NCI-H1694 treated with DMSO at 0.1 percent for 48 hours (cell line): ENCODE results near the gene NOL9.
"Not testable (repeated sequence)": the region's sequence is repeated elsewhere in the genome, so short reads cannot be mapped to it uniquely, and the experiment has no call there.

Experiments used
- DNase-seq: peaks from one replicate; lab custom pipeline; 2025; lab: John Stamatoyannopoulos, UW

The NOL9 gene

DNA sequence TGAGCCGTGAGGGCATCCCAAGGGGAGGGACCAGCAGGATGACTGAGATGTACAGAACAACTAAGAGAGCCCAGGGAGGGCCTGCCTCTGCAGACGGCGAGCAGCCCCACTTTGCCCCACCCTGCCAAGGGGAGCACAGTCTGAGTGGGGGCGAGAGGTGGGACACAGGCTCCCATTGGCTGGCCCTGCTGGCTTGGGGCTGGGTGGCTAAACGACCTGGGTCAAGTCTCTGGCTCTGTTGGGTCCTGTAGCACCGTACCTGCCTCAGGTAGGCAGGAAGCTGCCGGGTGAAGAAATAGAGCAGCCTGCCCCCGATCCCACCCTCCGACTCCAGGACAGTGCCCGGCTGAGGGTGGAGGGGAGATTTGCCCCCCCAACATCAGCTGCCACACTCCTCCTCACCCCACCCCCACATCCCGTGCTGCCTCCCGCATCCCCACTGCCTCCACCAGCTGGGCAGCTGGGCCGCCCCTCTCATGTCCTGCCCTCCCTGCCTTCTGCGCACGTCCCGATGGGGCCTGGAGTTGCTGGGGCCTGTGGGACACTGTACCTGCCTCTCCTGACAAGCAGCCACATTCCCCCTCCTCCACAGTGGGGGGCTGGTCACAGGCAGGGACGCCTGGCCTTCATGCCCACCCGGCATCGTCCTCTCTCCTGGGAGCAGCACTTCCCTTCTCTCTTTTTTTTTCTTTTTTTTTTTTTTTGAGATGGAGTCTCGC, 50.3 kb downstream of the NOL9 start:
- DNase-seq, result no peak

DNA sequence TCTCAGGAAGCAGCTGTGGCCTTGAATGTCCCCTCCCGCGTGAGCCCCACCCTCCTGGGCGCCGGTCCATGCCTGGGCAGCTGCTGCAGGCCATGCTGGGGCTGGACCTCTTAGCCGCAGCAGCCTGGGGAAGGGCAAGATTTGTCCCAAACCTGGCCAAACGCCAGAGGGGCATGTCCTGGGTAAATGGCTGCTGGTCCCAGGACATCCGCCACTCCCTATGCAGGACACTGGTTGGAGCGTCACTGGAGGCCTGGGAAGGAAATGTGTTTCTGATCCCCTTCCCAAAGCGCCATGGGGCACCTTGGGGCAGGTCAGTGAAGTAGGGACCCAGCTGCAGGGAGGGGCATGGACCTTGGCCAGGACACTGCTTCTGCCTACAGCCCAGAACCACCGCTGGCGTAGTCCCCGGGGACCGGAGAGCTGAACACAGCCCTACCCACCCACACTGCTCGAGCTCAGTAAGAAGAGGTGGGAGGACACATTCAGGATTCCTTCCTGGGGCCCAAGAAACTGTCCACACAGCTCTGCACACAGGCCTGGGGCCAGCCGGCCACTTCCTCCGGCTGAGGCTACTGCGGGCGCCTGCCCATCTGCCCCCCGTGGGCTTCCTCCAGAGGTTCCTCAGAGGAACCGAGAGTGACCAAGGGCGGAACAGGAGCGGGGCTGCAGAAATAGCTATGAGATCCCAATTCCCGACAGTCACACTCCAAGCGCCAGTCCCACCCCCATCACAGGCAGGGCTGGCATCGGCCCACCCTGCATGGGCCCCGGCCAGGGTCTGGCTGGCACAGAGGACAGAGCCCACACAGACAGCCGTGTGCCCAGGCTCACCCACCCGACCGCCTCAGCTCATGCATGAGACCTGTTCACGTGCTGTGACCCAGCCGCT, 52.1 kb downstream of the NOL9 start:
- no peak for DNase-seq

DNA sequence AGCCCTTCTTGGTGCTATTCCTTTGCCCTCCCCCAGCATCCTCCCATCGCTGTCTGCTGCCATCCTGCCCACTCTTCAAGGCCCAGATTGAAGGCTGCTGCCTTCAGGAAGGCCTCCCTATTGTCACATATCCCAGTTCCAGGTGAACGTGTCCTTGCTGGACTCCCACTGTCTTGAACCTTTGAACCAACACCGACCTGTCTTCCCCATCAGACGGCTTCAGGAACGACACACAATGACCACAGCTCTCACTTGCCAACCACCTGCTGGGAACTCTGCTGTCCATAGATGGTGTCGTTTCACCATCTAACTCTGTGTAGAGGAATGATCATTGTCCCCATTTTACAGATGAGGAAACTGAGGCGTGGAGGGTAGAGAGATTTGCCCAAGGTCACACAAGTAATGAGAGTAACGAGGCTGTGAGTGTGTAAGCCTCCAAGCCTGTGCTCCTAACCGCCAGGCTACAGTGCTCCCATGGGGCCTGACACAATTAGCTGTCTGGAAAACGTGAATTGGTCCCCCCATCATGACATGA, 53.0 kb downstream of the NOL9 start:
- DNase-seq, result no peak

DNA sequence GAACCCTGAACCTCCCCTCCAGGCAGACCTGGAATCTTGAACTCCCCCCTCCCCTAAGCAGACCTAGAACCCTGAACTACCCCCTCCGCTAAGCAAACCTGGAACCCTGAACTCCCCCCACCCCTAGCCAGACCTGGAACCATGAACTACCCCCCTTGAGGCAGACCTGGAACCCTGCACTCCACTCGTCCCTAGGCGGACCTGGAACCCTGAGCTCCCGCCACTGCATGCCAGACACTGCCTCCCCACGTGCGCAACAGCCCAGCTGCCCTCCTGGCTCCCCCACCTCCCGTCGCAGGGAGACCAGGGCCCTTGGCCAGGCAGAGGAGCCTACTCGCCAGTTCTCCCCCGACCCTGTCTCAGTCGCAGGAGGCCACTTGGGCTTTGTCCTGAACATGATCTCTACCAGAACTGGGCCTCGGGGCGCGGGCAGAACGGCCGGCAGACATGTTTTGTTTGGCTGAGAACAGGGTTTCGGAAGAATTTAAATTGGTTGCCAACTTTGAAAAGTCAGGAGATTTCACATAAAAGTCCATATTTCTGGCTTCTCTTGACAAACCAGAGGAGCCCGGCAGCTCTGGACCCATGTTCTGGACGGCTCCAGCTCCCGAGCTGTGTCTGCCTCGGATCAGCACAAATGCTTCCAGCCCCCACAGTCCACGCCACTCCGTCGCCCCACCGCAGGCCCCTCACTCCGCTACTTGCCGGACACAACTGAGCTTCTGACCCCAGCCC, 53.6 kb downstream of the NOL9 start:
- DNase-seq, result no peak

DNA sequence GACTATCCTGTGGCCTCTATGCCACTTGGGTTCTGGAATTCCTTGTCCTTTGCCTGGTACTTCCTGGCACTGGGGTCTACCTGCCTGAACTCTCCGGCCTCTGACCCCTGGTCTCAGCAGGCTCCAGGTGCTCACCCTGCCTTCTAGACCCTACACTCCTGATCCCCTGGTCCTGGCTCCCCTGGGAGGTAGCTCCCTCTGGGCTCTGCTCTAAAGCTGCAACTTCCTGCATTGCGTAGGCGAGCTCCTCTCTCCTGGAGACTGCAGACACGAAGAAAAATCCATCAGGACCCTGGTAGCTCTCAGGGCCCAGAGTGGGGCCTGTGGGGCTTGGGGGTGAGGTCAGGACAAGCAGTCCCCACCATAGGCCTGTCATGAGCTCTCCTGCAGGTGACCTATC, 55.0 kb downstream of the NOL9 start:
- no peak for DNase-seq

DNA sequence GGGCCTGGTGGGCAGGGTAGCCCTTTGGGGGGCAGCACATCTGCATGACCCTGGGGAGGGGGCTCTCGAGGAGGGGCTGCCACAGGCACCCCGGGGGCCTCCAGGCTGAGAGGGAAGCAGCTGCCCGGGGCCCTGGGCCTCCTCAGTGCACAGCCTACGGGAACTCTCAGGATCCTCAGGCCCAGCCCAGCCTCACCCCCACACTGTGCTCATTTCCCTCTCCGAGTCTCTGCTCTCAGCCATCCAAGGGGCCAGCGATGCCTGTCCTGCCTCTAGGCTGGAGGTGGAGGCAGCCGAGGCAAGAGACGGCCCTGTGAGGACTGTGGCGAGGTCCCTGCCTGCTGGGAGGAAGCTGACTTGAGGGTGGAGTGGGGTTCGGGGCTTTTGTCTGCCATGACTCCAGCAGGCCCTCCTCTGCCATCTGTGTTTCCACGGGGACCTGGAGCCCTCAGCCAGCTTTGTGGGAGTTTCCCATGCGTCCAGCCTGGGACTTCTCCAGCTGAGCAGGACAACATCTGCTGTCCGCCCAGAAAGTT, 55.7 kb downstream of the NOL9 start:
- DNase-seq, result no peak

DNA sequence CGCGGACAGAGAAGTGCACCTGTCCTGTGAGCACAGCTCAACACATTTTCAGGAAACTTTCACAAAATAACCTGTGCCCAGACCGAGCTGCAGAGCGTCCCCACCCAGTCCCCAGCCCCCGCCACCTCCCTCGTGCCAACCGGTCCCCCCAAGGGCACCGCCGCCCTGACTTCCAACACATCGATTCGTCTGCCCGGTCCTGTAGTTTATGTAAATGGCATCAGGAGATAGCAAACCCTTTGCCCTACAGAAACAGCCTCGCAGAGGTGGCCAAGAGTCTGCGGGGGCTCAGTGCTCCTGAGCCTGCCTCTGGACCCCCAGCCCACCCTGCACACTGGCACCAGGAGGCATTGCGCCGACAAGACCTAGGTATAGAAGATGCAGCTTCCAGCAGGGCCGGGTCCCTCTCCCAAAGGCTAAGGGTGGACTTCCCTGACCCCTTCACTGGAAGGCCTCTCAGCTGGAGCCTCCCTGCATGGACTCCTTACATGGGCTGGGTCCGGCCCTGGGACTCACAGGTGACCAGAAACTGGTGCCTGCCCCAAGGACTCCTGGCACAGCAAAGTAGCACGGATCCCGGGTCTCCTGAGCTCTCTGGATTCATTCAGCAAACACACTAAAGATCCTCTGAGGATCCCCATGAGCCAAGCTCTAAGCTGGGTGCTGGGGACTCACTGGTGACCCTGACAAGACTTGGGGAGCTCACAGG, 56.3 kb downstream of the NOL9 start:
- no peak for DNase-seq

DNA sequence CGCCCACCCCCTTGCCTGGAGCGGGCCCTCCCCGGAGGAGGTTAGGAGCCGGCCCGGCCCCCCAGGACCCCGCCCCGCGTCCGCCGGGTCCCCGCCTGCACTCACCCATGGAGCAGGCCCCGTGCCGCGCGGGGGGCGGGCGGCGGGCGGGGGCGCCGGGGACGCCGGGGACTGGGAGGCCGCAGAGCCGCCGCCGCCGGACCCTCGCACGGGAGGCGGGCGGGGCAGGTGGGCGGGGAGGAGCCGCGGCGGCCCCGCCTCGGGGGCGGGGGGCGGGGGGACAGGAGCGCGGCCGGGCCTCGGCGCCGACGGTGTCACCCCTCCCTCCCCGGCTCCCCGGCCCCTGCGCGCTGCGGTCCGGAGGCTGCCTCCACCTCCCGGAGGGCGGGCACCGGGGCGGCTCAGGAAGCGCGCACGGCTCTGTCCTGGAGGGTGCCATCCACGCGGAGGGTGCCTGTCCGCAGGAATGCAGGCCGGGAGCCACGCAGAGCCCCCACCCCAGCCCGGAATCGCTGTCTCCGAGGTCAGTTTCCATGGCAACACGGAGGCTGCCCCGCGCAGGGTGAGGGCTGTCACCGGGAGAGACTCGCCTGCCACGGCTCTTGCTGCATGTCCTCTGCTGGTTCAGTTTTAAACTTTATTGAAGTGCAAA, 57.0 kb downstream of the NOL9 start:
- DNase-seq, result no peak

DNA sequence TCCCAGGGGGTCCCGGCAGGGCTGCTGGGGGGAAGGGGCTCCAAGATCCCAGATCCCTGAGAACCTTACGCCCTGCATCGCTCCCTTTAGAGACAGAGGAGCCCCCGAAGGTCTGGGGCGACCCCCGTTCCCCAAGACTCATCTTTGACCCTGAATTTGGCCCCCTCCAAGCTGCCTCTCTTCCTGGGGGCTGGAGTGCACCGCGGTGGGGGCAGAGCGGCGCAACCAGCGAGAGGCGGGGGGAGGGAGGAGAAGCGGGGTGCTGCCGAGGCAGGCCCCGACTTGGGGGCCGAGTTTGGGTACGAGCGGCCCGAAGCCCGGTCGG, 57.5 kb downstream of the NOL9 start:
- DNase-seq, result no peak

DNA sequence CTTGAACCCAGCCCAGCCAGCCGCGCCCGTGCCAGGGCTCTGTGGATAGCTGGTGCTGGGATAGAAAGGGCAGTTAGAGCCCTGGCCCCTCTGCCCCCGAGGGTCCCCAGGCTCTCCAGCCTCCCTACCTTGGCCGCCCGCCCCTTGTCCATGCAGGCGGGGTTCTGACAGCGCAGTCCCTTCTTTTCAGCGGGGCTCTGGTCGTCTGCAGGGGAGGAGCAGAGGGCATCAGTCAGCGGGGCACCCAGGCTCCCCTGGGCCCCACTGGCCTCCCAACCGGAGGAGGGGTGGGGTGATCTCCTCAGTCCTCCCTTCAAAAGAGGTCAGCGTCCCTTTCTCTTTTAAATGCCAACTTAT, 58.0 kb downstream of the NOL9 start:
- no peak for DNase-seq

DNA sequence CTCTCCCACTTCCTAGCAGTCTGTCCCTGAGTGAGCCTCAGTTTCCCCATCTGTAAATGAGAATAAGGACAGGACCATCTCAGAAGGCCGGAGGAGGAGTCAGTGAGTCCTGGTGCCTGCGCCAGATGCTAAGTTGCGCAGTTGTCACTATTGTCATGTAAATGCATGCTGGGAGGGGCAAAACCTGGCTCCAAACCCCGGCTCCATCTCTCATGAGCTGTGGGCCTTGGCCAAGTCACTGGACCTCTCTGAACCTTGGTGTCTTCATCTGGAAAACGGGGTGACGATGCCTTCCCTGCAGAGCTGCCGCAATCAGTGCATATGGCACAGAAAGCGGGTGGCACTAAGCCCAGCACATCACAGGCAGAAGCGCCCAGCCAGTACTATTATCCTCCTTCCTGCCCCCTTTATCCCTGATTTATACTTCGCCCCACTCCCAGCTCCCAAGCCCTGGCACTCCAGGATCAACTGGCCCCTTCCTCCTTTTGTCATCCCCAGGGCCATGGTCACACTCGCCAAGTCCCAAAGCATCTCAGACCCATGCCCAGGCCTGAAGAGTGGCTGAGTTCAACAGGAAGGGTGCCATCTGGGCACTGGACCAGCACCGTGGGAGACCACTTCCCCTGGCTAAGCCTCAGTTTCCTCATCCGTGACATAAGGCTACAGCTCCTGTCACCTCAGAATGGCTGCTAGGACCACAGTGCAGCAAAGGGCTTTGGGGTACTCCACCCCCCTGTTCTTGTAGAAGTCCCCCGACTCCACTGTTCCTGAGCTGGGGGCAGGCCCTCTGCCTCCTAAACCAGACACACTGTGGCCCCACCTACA, 58.6 kb downstream of the NOL9 start:
- DNase-seq, result no peak

DNA sequence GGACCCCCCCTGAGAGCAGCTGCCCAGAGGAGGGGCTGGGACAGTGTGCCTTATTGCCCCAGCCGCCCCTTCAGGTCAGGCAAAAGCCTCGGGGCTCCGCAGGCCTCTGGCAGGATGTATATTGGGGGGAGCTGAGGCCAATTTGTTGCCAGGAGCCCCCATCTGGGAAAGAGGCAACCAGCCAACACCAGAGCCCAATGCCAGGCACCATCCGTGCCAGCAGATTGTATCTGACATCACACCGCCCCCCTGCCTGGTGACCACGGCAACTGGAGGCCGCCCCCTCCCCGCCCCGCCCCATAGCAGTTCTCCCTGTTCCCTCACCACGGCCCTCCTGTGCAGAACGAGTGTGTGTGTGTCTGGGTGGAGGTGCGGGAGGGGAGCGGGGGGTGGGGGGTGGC, 59.3 kb downstream of the NOL9 start:
- peak; percentile 52 for DNase-seq

DNA sequence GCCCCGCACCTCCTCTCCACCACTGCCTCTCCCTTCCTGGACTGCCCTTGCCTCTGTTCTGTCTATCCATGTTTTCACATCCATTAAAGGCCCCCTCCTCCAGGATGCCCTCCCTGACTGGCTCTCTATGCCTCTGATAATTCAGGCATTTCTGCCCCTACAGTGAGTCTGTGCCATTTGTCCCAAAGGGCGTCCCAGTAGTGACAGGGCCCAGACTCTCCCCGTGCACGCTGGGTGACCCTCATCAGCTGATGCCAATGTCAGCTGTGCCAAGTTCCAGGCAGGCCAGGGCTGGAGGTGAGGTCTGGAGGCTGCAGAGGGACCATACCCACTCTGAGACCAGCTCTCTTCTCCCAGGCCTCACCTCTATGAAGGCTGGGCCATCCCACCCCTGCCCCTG, 59.7 kb downstream of the NOL9 start:
- DNase-seq, result no peak

DNA sequence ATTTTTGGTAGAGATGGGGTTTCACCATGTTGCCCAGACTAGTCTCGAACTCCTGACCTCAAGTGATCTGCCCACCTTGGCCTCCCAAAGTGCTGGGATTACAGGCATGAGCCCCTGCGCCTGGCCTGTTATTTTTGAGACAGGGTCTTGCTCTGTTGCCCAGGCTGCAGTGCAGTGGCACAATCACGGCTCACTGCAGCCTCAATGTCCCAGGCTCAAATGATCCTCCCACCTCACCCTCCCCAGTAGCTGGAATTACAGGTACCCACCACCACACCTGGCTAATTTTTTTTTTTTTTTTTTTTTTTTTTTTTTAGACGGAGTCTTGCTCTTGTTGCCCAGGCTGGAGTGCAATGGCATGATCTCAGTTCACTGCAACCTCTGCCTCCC, 60.5 kb downstream of the NOL9 start:
- not testable (repeated sequence) for DNase-seq

DNA sequence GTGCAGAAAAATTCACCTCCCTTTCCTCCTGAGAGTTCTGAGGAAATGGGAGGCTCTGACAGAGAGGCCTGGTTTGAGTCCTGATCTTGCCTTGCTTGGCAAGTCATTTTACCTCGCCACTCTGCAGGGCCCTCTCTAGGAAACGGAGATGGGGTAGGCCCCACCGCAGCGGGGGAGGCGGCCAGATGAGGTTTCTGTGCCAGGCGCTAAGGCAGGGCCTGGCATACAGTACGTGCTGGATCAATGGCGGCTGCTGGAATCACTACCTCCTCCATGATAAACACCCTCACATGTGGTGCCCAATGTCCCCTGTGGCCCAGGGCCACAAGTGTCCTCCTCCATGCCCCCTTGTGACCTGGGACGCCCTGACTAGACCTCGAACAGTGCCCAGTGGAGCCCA, 62.3 kb downstream of the NOL9 start:
- DNase-seq, result no peak

DNA sequence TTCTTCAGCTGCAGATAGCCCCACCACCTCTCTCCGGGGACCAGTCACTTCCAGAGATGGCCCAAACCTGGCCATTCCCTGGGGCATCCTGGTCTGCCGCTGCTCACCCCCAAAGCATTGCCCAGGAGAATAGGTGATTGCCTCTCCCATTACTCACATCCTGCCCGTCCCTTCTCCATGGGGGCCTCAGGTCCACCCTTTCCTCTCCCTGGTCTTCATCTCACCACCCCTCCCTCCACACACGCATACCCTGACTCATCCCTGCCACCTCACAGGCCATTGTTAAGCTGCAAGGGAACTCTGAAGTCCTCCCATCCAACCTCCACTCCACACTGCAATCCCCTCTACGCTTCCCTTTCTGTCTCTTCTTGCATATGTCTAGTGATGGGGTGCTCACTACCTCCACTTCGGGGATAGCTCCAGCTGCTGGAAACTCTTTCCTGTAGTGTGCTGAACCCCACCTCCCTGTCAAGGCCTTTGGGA, 62.8 kb downstream of the NOL9 start, which contains the start of gene PLEKHG5:
Gene PLEKHG5, minus strand, starts transcription at position 188 of the 483 bp plus-strand sequence. CDS start 14,096 bp downstream, outside the sequence.
- no peak for DNase-seq

DNA sequence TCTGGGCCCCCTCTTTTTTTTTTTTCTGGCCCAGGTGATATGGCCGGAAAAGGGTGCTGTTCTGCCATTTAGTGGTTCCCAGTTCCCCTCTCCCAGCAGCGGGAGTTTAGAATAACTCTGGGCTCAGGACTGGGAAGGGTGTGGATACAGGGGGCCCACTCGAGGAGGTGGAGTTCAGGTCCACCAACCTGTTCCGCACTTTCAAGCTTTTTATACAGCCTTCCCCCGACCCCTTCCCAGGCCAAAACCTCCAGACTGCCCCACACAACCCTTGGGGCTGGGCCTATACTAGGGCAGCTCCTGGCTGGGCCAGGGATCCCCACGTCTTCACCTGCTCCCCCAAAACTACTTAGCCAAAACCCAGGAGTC, 63.2 kb downstream of the NOL9 start:
- DNase-seq, result no peak

DNA sequence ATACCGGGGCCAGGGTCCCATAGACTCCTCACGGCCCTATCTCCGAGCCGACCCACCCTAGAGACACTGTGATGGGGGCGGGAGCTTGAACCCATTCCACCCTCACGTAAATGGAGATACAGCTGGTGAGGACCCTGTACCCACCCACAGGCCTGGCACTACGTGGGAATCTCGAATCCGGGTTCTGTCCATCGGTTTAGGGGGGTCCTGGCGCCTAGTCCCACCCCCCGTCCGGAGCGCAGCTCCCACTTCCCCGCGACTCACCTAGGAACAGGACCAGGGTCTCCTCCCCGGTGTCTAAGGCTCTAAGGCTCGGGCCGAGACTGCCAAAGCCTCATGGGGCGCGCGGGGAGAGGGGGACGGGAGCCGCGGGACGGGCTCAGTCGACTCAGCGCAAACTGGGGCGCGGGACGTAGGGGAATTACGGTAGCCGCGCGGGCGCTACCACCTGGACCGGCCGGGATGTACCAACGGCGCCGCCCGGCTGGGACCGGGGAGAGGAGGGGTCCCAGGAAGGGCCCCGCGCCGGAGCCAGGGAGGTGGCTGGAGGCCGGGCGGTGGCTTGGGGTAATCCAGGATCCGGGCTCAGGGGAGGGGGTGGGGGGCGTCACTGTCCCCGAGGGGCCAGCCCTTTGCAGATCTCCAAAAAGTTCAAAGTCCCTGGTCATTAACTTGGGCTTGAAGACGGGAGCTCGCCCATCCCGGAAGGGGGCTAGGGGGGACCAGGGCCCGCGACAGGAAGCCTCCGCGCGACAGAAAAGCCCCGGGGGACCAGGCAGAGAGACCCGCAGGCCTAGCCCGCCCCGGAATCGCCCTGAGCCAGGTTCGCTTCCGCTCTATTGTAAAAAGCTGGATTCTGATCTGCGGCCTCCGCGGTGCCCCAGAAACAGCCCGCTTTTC, 63.9 kb downstream of the NOL9 start:
- DNase-seq, result peak; percentile 17

DNA sequence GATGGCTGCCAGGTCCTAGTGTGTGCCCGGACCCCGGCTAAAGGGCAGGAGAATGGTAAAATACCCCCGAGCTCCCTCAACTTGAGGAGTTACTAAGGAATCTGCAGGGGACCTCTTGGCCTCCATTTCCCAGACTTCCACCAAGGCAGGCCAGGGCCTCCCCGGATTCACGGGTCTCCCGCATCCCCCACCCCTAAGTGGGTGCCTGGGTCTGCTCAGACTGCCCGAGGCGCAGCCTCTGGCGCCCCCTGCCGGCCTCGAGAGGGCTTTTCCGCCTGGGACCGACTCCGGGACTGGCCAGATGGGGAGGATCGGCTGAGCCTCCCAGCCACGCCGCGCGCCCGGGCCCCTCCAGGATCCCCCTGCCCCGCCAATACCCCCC, 64.5 kb downstream of the NOL9 start:
- DNase-seq, result peak; percentile 58
